D721Med (cell line): Measurements from ENCODE around the gene ST3GAL2.

Experiments
- DNase-seq: peaks from one replicate; pipeline ENCODE4 v3.0.0; 2011; ENCODE audit warnings: low spot score; ENCODE audit not compliant: insufficient read length
- FAIRE-seq: peaks from 2 replicates; lab custom pipeline; 2011; peaks lifted over from hg19 to GRCh38; lab: Jason Lieb, UNC
- TF ChIP-seq, protein P1 (sequence below): IDR thresholded peaks from 2 replicates; pipeline ENCODE4 v1.5.1; 2012; ENCODE audit warnings: mild to moderate bottlenecking, control low read depth; ENCODE audit not compliant: insufficient read depth; ENCODE audit errors: missing control alignments

ST3GAL2 gene

DNA sequence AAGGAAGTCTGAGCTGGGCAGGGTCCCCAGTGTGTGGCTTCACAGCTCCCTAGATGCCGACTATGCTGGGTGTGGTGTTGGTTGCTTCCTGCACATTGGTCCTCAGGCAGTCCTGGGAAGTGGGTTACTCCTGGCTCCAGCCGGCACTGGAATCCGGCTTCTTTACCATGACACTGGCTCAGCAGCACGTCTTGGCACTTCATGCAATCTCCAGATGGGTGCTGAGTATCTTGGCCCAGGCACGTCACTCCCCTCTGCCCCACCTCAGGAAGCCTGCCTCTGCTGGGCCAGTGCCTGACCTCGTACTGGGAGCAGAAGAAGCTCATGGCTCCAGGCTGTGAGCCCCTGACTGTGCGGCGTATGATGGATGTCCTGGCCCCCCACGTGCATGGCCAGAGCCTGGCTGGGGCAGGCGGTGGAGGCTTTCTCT is 40.0 kb upstream of the ST3GAL2 start:
- no peak for DNase-seq
- TF ChIP-seq, protein P1, sequence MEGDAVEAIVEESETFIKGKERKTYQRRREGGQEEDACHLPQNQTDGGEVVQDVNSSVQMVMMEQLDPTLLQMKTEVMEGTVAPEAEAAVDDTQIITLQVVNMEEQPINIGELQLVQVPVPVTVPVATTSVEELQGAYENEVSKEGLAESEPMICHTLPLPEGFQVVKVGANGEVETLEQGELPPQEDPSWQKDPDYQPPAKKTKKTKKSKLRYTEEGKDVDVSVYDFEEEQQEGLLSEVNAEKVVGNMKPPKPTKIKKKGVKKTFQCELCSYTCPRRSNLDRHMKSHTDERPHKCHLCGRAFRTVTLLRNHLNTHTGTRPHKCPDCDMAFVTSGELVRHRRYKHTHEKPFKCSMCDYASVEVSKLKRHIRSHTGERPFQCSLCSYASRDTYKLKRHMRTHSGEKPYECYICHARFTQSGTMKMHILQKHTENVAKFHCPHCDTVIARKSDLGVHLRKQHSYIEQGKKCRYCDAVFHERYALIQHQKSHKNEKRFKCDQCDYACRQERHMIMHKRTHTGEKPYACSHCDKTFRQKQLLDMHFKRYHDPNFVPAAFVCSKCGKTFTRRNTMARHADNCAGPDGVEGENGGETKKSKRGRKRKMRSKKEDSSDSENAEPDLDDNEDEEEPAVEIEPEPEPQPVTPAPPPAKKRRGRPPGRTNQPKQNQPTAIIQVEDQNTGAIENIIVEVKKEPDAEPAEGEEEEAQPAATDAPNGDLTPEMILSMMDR: no peak
- no peak for FAIRE-seq

DNA sequence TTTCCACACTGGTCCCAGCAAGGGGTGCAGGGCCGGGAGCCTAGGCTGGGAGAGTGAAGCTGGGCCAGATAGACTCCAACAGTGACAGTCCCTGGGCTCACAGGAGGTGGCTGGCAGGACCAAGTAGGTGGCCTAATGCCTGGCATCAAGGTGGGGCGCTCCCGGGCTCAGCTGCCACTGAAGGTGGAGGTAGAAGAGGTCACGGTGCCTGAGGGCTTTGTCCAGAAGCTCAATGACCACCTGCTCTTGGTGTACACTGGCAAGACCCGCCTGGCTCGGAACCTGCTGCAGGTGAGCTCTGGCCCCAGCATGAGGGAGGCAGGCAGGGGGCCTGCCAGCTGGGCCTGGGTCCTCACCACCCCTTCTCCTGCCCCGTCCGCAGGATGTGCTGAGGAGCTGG is 39.3 kb upstream of the ST3GAL2 start:
- no peak for FAIRE-seq
- TF ChIP-seq, protein P1: no peak
- DNase-seq: no peak

DNA sequence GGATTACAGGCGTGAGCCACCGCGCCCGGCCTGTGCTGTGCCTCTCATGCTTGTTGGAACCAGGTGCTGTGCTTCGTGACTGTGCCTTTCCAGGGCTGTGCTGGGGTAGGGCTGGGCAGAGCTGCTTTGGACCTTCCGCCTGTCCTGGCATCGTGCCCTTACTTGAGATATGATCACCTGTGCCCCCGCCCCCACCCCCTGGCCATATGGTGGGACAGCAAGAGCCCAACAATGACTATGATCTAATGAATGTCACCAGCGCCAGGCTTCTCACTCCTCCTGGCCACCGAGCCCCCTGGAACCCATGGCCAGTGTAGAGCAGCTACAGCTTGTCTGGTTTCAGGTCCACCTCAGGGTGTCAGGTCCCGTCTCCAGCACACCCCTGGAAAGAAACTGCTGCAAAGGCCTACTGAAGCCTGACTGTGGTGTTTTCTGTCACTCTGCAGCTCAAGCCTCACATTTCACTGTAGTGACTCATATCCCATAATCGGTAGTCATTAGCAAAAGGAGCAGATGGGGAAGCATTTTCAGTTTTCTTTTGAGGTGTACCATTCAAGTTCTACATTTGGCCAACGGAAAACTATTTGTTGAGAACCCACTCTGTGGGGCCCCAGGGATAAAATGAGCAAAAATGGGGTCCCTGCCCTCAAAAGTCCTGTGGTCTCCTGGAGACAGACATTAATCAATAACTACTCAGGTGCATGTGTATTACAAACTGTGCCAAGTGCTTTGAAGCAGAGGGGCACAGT is 37.5 kb upstream of the ST3GAL2 start:
- no peak for DNase-seq
- FAIRE-seq: no peak

DNA sequence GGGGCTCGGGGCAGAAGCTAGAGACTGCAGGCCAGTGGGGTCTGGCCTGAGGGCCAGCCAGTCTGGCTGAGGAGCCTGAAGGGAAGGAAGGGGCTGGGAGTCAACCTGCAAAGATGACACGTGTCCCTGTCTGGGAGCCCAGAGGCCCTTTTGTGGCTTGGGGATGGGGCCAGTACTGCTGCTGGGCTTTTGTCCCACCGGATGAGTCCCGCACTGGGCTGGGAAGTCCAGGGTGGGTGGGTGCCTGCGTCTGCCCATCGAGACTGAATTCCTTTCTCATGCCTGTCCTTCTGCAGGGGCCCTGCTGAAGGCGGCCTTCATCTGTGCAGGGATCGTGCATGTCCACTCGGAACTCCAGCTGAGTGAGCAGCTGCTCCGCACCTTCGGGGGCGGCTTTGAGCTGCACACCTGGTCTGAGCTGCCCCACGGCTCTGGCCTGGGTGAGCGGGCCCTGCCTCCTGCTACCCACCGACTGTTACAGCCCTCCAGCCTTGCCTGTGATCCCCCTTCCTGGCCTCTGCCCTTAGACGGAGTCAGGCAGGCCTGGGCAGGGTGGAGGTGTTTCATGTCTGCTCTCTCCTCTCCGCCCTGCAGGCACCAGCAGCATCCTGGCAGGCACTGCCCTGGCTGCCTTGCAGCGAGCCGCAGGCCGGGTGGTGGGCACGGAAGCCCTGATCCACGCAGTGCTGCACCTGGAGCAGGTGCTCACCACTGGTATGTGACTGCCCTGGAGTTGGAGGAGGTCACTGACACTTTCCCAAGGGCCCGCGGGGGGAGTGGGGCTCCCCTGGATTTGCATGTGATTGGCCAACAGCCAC is 36.4 kb upstream of the ST3GAL2 start:
- no peak for FAIRE-seq
- TF ChIP-seq, protein P1: no peak
- DNase-seq: no peak

More for the DNA sequence above, 37.5 kb upstream of the ST3GAL2 start:
- TF ChIP-seq, protein P1: no peak

DNA sequence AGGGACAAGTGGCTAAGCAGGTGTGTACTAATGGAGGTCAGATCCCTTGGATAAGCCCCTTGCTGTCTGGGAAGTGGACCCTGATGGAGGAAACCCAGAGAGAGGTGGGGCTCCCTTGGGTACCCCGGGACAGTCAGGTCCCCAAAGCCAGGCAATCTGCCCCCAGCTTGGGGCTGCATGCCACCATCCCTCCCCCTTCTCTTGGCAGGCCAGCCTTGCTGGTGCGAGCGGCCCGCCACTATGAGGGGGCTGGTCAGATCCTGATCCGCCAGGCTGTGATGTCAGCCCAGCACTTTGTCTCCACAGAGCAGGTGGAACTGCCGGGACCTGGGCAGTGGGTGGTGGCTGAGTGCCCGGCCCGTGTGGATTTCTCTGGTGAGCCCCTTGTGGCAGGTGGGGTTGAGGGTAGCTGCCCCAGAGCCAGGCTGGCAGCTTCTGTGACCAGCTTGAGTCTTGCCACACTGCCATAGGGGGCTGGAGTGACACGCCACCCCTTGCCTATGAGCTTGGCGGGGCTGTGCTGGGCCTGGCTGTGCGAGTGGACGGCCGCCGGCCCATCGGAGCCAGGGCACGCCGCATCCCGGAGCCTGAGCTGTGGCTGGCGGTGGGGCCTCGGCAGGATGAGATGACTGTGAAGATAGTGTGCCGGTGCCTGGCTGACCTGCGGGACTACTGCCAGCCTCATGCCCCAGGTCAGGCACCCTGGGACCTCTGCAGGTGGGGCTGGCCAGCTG is 35.6 kb upstream of the ST3GAL2 start:
- FAIRE-seq (no peak), DNase-seq (no peak)
- TF ChIP-seq, protein P1: no peak

DNA sequence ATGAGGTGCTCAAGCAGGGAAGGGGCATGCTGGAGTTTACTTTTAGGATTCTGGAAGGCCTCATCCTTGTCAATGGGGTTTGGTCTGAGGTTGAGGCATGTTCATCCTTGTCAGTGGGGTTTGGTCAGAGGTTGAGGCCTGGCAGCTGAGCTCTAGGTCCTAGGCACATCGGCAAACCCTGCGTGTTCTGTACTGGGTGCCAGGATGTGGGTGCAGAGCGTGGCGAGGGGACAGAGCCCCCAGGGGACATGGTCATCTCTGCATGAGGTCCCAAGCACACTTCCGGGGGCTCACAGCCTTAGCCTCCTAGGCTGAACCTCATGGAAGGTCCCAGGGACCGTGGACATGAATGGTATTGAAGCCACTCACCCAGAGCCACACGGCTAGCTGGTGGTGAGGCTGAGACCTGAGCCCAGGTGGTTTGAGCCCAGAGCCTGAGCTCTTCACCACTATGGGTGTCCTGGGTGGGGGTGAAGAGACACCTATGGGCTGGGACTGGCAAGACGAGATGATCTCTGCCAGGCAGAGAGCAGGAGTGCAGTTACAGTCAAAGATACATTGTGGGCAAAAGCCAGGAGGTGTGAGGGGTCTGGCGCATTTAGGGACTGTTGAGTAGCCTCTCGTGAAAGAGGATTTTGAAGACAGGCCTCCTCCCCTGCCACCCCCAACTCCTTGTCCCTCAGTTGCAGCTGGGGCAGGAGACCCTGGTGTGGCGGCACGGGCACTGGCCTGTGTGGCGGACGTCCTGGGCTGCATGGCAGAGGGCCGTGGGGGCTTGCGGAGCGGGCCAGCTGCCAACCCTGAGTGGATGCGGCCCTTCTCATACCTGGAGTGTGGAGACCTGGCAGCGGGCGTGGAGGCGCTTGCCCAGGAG is 34.8 kb upstream of the ST3GAL2 start:
- FAIRE-seq: no peak
- no peak for DNase-seq
- TF ChIP-seq, protein P1: no peak
